ENCODE data around the gene G6PC1. TPM values are rescaled to one million over a fixed set of nuclear protein-coding genes. Genes with fewer than 3 reads are reported as not detected.
"Not testable (repeated sequence)": the region's sequence is repeated elsewhere in the genome, so short reads cannot be mapped to it uniquely, and the experiment has no call there.

G6PC1 gene
- total and polyA plus RNA-seq, 7 experiments from 2014 or later, result not detected

DNA sequence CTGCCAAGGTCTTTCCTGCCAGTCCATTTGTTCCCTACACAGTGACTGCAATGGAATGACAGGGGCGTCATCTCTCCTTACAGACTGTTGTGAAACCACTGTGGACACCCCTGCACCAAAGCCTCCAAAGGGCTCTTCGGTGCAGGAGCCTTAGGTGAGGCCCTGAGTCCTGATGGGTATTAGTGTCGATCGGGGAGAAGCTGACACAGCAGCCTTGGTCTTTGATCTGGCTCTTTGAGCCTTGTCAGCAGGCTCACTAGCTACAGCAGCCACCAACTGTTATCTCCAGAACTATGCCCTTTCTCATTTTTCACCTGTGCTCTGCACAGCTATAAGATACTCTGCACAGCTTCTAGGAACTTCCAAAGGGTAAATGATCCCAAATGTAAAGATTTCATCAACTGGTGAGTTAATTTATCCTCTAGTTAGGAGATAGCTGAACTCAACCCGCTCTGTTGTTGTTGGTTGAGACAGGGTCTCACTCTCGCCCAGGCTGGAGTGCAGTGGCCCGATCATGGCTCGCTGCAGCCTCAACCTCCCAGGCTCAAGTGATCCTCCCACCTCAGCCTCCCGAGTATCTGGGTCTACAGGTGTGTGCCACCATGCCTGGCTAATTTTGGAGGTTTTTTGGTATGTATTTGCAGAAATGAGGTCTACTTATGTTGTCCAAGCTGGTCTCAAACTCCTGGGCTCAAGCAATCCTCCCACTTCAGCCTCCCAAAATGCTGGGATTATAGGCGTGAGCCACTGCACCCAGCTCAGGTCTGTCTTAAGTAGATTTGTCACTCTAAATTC is 19.7 kb downstream of the G6PC1 start:
- DNase-seq, result no peak
- CTCF ChIA-PET, result no interaction called here
- Mint-ChIP-seq H3K4me1 (peaks cover 0 to 5% (median 4%) of the 10 kb centered on the region in 7 donors), H3K27me3 (peaks cover 0 to 29% (median 0%) of the 10 kb centered on the region in 5 donors), H3K9me3 (no peaks in the 10 kb centered on the region), H3K27ac (no peak overlapping the region), H3K36me3 (no peaks in the 10 kb centered on the region), H3K4me3 (no peak overlapping the region)
- Histone ChIP-seq H3K4me3 (ENCODE audit: low read length) (no peak overlapping the region), H3K27me3 (ENCODE audit: control insufficient read depth in 2 of 2, insufficient read depth in 2 of 2, low read length in 2 of 2) (no peaks in the 10 kb centered on the region), H3K36me3 (ENCODE audit: control insufficient read depth in 2 of 3, insufficient read depth in 3 of 3, low read length in 3 of 3) (no peaks in the 10 kb centered on the region), H3K9me3 (ENCODE audit: control insufficient read depth in 2 of 3, low read length in 3 of 3) (no peaks in the 10 kb centered on the region), H3K27ac (ENCODE audit: low read depth, low read length) (no peak overlapping the region), H3K4me1 (ENCODE audit: control insufficient read depth in 2 of 2, insufficient read depth in 2 of 2, low read length in 2 of 2) (no peaks in the 10 kb centered on the region)
- intact Hi-C loops (cut with micrococcal nuclease), result no loop called here
- no peak for ATAC-seq
- POLR2A ChIA-PET, result interaction anchor here (0.5 to 0.6 kb wide), 2 partner anchors 13 to 325 kb away, joined by 3 read pairs; no protein-coding TSS in a partner anchor

DNA sequence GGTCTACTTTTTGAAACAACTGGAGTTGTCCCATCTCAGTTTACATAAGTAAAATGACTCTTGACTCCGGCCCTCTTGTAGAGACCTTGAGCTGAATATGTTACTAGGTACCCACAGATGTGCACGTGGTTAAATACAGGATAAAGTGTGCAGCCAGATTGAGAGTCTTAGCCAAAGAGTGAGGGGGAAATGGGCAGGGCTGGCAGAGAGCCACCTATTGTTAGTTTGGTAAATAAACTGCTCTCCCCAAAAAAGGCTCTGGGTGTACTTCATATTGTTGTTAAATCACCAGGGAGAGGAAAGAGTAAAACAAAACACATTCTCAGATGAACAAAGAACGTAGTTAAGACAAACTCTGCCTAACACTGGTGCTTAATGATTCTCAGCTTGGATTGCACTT is 20.3 kb downstream of the G6PC1 start:
- ATAC-seq (no peak), DNase-seq (no peak)
- Histone ChIP-seq H3K4me3 (ENCODE audit: low read length) (no peak overlapping the region), H3K27me3 (ENCODE audit: control insufficient read depth in 2 of 2, insufficient read depth in 2 of 2, low read length in 2 of 2) (no peaks in the 10 kb centered on the region), H3K27ac (ENCODE audit: low read depth, low read length) (no peak overlapping the region), H3K9me3 (ENCODE audit: control insufficient read depth in 2 of 3, low read length in 3 of 3) (no peaks in the 10 kb centered on the region), H3K4me1 (ENCODE audit: control insufficient read depth in 2 of 2, insufficient read depth in 2 of 2, low read length in 2 of 2) (no peaks in the 10 kb centered on the region), H3K36me3 (ENCODE audit: control insufficient read depth in 2 of 3, insufficient read depth in 3 of 3, low read length in 3 of 3) (no peaks in the 10 kb centered on the region)
- H3K36me3 Mint-ChIP-seq, result no peaks in the 10 kb centered on the region
- intact Hi-C loops (cut with micrococcal nuclease), result no loop called here
- H3K4me3 Mint-ChIP-seq, result no peak overlapping the region
- H3K27ac Mint-ChIP-seq, result no peak overlapping the region
- ChIA-PET CTCF (no interaction called here), POLR2A (interaction anchor here (0.5 to 0.6 kb wide), 2 partner anchors 12 to 326 kb away, joined by 3 read pairs; no protein-coding TSS in a partner anchor)
- peaks cover 0 to 29% (median 0%) of the 10 kb centered on the region in 5 donors for H3K27me3 Mint-ChIP-seq
- H3K9me3 Mint-ChIP-seq, result no peaks in the 10 kb centered on the region
- peaks cover 0 to 5% (median 4%) of the 10 kb centered on the region in 7 donors for H3K4me1 Mint-ChIP-seq

DNA sequence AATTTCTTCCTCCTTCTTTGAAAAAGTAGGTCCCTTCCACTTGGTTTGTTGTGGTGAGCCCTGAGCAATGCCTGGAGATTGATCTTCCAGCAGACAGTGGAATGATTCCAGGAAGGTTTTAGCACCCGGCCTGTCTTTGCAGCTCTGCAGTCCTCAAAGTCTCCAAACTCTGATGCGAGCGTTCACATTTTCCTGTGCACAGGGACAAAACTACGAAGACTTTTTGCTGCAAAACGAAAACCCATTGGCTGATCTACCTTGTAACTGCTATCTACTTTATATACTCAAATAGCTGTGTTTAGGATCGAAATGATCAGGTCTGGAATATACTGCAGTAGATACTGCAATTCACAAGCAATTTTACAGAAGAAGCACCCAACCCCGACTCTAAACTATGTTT is 21.7 kb downstream of the G6PC1 start:
- Mint-ChIP-seq H3K36me3 (no peaks in the 10 kb centered on the region), H3K27ac (no peak overlapping the region), H3K27me3 (peaks cover 0 to 29% (median 0%) of the 10 kb centered on the region in 5 donors), H3K9me3 (no peaks in the 10 kb centered on the region), H3K4me1 (peaks cover 0 to 5% (median 4%) of the 10 kb centered on the region in 7 donors), H3K4me3 (no peak overlapping the region)
- H3K4me3 ChIP-seq (ENCODE audit: low read length), result no peak overlapping the region
- ChIA-PET POLR2A (no interaction called here), CTCF (no interaction called here)
- no peaks in the 10 kb centered on the region for H3K36me3 ChIP-seq (ENCODE audit: control insufficient read depth in 2 of 3, insufficient read depth in 3 of 3, low read length in 3 of 3)
- H3K9me3 ChIP-seq (ENCODE audit: control insufficient read depth in 2 of 3, low read length in 3 of 3), result no peaks in the 10 kb centered on the region
- H3K27me3 ChIP-seq (ENCODE audit: control insufficient read depth in 2 of 2, insufficient read depth in 2 of 2, low read length in 2 of 2), result no peaks in the 10 kb centered on the region
- intact Hi-C loops (cut with micrococcal nuclease), result no loop called here
- H3K27ac ChIP-seq (ENCODE audit: low read depth, low read length), result no peak overlapping the region
- no peaks in the 10 kb centered on the region for H3K4me1 ChIP-seq (ENCODE audit: control insufficient read depth in 2 of 2, insufficient read depth in 2 of 2, low read length in 2 of 2)
- DNase-seq (no peak), ATAC-seq (no peak)

DNA sequence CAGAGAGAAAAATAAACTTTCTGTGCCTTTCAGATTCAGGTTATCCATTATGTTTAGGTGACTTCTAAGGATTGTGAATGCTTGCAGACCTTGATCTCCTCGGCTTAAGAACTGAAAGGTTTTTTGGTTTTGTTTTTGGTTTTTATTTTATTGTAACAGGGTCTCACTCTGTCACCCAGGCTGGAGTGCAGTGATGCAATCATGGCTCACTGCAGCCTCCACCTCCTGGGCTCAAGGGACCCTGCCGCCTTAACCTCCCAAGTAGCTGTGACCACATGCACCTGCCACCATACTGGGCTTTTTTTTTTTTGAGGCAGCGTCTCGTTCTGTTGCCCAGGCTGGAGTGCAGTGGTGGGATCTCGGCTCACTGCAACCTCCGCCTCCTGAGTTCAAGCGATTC is 22.9 kb downstream of the G6PC1 start:
- ATAC-seq; H3K27ac Mint-ChIP-seq; intact Hi-C loops (cut with micrococcal nuclease); H3K4me3 ChIP-seq (ENCODE audit: low read length); H3K27ac ChIP-seq (ENCODE audit: low read depth, low read length); H3K4me1 Mint-ChIP-seq; POLR2A ChIA-PET; H3K4me3 Mint-ChIP-seq; CTCF ChIA-PET; H3K36me3 ChIP-seq (ENCODE audit: control insufficient read depth in 2 of 3, insufficient read depth in 3 of 3, low read length in 3 of 3); H3K36me3 Mint-ChIP-seq; H3K9me3 Mint-ChIP-seq; H3K9me3 ChIP-seq (ENCODE audit: control insufficient read depth in 2 of 3, low read length in 3 of 3); H3K27me3 ChIP-seq (ENCODE audit: control insufficient read depth in 2 of 2, insufficient read depth in 2 of 2, low read length in 2 of 2); DNase-seq; H3K4me1 ChIP-seq (ENCODE audit: control insufficient read depth in 2 of 2, insufficient read depth in 2 of 2, low read length in 2 of 2): not testable (repeated sequence)
- H3K27me3 Mint-ChIP-seq, result peaks cover 0 to 26% (median 0%) of the 10 kb centered on the region in 5 donors

DNA sequence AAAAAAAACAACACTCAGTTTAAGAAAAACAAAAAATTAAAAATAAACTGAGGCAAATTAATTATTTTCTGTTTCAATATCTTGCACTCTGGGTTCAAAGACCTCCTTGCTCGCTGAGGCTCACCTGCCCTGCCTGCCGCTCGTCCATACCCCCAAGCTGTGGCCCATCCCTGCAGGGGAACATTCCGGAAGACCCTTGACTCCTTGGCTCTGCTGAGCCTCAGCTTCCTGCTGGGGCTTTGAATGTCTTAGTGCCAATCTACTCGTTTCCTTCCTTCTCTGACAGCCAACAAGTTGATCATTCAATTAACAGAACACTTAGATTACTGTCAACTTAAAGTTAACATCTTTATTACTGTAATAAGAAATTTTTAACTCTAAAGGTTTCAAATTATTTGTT is 24.3 kb downstream of the G6PC1 start:
- POLR2A ChIA-PET, result no interaction called here
- CTCF ChIA-PET, result no interaction called here

DNA sequence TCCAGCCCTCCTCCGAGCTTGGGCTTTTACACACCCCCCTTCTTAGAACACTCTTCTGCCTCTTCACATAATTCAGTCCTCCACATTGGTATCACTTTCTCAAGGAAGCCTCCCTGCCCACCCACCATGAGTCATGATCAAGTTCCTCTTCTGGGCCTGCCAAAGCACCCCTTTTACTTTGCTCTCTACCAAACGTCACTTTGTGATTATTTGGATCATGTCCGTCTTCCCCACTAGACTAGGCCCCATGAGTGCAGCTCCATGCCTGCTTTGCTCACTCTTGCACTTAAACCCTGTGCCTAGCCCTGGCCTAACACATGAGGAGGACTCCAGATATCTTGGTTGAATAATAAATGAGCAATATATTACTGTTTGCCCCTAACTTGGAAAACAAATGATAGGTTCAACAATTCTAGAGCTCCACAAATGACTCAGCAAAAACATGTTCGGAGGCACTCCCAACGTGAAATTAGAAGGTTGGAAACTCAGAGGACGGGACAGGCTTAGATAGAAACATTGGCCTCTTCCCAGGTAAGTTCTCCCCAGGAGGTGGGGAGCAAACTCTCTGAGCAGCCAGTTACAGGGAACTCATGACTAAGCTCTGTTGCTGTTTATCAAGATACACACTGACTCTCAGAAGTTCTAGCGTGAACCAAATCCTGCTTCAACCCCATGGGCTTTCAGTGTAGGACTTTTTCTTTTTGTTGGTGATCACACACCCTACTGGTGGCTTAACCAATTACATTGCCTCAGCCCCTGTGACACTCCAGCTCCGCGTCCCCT is 28.3 kb downstream of the G6PC1 start:
- H3K27ac ChIP-seq (ENCODE audit: low read depth, low read length), result no peak overlapping the region
- no peaks in the 10 kb centered on the region for H3K27me3 ChIP-seq (ENCODE audit: control insufficient read depth in 2 of 2, insufficient read depth in 2 of 2, low read length in 2 of 2)
- peak overlapping the region in 2 of 9 donors; percentile 2 to 36 for H3K27ac Mint-ChIP-seq
- no peaks in the 10 kb centered on the region for H3K9me3 Mint-ChIP-seq
- H3K4me3 Mint-ChIP-seq, result no peak overlapping the region
- peaks cover 0 to 4% (median 0%) of the 10 kb centered on the region in 5 donors for H3K36me3 Mint-ChIP-seq
- DNase-seq (peak in 2 of 9 donors; percentile 4 to 24), ATAC-seq (peak; percentile 88)
- intact Hi-C loops (cut with micrococcal nuclease), result no loop called here
- POLR2A ChIA-PET, result no interaction called here
- no peaks in the 10 kb centered on the region for H3K9me3 ChIP-seq (ENCODE audit: control insufficient read depth in 2 of 3, low read length in 3 of 3)
- CTCF ChIA-PET, result interaction anchor here (0.6 kb wide), 1 partner anchor 34 kb away, joined by 3 read pairs; no protein-coding TSS in a partner anchor
- no peak overlapping the region for H3K4me3 ChIP-seq (ENCODE audit: low read length)
- peaks cover 0 to 4% (median 0%) of the 10 kb centered on the region in 5 donors for H3K27me3 Mint-ChIP-seq
- no peaks in the 10 kb centered on the region for H3K4me1 ChIP-seq (ENCODE audit: control insufficient read depth in 2 of 2, insufficient read depth in 2 of 2, low read length in 2 of 2)
- H3K4me1 Mint-ChIP-seq, result peaks cover 0 to 12% (median 4%) of the 10 kb centered on the region in 7 donors
- no peaks in the 10 kb centered on the region for H3K36me3 ChIP-seq (ENCODE audit: control insufficient read depth in 2 of 3, insufficient read depth in 3 of 3, low read length in 3 of 3)

More for the DNA sequence above, 24.3 kb downstream of the G6PC1 start:
- no peaks in the 10 kb centered on the region for H3K9me3 Mint-ChIP-seq
- H3K36me3 ChIP-seq (ENCODE audit: control insufficient read depth in 2 of 3, insufficient read depth in 3 of 3, low read length in 3 of 3), result no peaks in the 10 kb centered on the region
- DNase-seq (no peak), ATAC-seq (no peak)
- H3K27me3 ChIP-seq (ENCODE audit: control insufficient read depth in 2 of 2, insufficient read depth in 2 of 2, low read length in 2 of 2), result no peaks in the 10 kb centered on the region
- H3K4me1 ChIP-seq (ENCODE audit: control insufficient read depth in 2 of 2, insufficient read depth in 2 of 2, low read length in 2 of 2), result no peaks in the 10 kb centered on the region
- peaks cover 0 to 15% (median 4%) of the 10 kb centered on the region in 7 donors for H3K4me1 Mint-ChIP-seq
- no peak overlapping the region for H3K4me3 ChIP-seq (ENCODE audit: low read length)
- peaks cover 0 to 4% (median 0%) of the 10 kb centered on the region in 5 donors for H3K36me3 Mint-ChIP-seq
- intact Hi-C loops (cut with micrococcal nuclease), result no loop called here
- H3K9me3 ChIP-seq (ENCODE audit: control insufficient read depth in 2 of 3, low read length in 3 of 3), result no peaks in the 10 kb centered on the region
- no peak overlapping the region for H3K4me3 Mint-ChIP-seq
- H3K27ac Mint-ChIP-seq, result peak overlapping the region in 1 of 9 donors; percentile 31
- H3K27me3 Mint-ChIP-seq, result peaks cover 0 to 25% (median 0%) of the 10 kb centered on the region in 5 donors
- H3K27ac ChIP-seq (ENCODE audit: low read depth, low read length), result no peak overlapping the region
